GM21723 (cell line): ENCODE data around the gene CNRIP1.

Experiments used
- ATAC-seq: cut with Tn5 transposase; IDR thresholded peaks from one replicate; pipeline ENCODE4 v1.9.1; 2021; ENCODE audit warnings: mild to moderate bottlenecking, moderate library complexity; ENCODE audit not compliant: unreplicated experiment

The CNRIP1 gene

GRCh38 chr2:68293755-68294154, 26.0 kb downstream of the CNRIP1 start:
- no peak for ATAC-seq

- ATAC-seq: no peak
Measured at GRCh38 chr2:68293024-68293423, 26.7 kb downstream of the CNRIP1 start.

GRCh38 chr2:68292108-68292710, 27.5 kb downstream of the CNRIP1 start:
- peak; percentile 81 for ATAC-seq

GRCh38 chr2:68291314-68291713, 28.4 kb downstream of the CNRIP1 start:
- ATAC-seq: no peak

GRCh38 chr2:68290901-68291300, 28.8 kb downstream of the CNRIP1 start:
- no peak for ATAC-seq

GRCh38 chr2:68287580-68288441, 31.9 kb downstream of the CNRIP1 start:
- no peak for ATAC-seq

DNA sequence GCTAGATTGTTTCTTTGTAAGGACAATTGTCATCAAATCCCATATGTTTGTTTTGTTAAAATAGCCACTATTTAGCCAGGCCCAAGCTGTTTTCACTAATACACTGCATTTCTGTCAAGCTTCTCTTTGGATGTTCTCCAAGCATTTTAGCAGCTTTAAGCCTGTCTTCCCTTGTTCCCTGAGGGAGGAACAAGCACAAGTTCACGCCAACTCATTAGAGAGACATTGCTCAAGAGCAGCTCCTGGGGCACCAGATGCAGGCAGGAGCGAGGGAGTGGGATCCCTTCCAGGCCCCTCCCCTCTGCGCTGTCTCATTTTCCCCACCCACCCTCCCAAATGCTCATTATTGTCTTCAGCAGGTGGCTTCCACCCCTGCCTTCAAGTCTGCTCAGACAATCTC, 34.9 kb downstream of the CNRIP1 start:
- no peak for ATAC-seq

GRCh38 chr2:68283419-68283812, 36.3 kb downstream of the CNRIP1 start:
- ATAC-seq: no peak

GRCh38 chr2:68282811-68283418, 36.8 kb downstream of the CNRIP1 start:
- no peak for ATAC-seq

- no peak for ATAC-seq
Measured at GRCh38 chr2:68280796-68281195, 39.0 kb downstream of the CNRIP1 start.

DNA sequence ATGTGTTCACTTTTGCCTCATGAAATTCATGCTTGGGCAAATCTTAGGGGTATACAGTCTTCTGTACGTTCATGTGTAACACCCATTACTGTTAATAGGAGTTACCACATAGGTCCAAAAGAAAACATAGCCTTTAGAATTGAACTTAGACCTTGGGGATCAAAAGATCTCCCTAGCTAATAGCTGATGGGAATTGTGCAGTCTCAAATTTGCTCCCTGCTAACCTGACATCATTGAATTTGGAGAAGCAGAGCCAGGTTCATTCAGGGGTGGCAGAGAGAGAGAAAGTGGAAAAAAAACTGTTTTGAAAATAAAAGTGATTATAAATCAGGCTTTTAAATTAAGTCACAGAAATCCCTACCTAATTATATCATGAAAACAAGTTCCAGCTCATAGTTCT, 39.4 kb downstream of the CNRIP1 start:
- ATAC-seq: no peak

DNA sequence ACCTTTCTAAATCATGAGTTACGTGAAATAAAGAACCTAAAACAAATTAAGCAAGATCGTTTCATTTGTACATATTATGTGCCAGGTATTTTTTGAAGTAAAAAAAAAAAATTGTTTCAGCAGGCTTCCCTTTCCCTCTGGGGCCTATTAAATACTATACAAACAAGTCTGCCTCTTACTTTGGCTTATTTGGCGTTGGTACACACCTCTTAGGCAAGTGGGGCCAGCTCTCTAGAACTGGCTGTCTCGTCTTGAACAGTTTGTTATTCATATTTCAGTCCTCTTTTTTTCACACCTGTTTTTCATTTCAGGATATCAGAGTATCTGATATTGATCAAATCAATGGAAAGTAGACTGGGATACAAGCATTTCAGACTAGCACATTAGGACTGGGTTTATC, 40.1 kb downstream of the CNRIP1 start:
- ATAC-seq: no peak

- ATAC-seq: no peak
Measured at GRCh38 chr2:68278169-68278568, 41.6 kb downstream of the CNRIP1 start.

DNA sequence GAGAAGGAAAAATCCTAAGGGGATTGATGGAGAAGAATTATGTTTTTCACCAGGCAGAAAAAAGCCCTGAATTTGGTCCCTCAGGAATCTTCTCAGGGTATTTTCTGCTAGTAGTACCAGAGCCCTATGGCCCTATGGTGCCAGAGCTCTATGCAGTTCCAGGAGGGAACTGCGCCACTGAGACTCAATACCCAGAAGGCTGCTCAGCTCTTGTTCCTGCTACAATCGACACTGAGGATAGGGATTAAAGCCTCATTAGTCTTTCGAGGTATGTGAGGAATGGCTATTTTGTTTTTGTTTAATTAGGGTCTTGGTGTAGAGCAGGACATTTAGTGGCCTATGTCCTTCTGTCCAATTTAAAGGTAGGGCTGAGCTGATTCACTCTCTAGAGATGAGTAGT, 45.7 kb downstream of the CNRIP1 start:
- no peak for ATAC-seq

DNA sequence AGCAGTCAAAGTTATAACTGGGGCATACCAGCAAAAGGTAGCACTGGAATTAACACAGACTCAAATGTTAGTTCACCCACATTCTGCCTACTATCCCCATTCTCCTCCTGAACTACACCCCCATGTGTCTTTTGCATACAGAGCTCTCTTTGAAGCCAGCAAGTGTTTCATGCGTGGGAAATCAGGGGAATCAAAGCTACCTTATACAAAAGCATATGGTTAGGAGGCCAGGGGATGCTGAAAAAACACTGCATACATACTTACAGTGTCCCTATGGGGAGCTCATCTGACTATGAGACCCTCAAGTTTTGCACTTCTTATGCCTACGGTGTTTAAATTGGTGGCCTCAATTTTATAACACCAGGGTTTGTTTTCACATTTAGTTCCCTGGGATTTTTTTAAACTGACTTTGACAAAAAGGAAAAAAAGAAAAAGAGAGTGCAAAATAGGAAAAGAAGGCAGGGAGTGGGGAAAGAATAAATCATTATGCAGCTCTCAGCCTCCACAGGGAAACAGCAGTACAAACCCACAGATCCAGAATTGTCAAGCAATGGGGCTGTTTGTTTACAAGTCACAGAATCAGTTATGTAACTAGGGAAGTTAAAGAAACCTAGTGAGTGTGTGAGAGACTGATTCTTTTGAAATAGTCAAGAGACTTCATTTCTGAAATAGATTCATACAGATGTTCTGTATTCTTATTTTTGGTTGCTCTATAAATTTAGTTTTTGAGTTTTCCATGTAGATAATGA, 47.3 kb downstream of the CNRIP1 start:
- no peak for ATAC-seq

DNA sequence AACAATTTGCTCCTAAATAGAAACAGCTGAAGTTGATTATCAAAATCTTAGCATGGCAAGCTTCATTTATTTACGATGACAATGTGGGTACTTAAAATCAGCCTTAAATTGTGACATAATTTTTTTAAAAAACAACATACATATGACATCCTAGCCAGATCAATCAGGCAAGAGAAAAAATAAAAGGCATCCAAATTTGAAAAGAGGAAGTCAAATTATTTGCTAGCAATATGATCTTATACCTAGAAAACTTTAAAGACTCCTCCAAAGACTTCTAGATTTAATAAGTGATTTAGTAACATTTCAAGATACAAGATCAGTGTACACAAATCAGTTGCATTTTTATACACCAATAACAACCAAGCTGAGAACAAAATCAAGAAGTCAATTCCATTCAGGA, 53.1 kb downstream of the CNRIP1 start:
- no peak for ATAC-seq

DNA sequence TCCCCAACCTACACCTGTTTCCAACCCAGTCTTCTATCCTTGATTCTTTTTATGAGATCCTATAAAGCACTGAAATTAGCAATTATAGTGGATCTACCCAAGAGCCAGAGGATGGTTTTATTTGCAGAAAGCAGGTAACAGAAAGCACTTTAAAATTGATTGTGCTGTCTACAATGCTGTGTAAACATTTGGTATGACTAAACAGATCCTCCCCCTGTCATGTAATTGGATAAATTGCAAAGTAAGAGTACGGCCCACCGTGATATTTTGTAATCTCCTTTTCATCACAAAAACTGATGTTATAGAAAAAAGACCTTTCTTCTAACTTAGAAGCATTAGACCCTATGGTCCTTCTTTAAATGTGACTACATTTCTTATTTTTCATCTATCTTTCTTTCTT, 56.1 kb downstream of the CNRIP1 start:
- ATAC-seq: no peak

GRCh38 chr2:68258851-68259250, 60.9 kb downstream of the CNRIP1 start:
- ATAC-seq: no peak

DNA sequence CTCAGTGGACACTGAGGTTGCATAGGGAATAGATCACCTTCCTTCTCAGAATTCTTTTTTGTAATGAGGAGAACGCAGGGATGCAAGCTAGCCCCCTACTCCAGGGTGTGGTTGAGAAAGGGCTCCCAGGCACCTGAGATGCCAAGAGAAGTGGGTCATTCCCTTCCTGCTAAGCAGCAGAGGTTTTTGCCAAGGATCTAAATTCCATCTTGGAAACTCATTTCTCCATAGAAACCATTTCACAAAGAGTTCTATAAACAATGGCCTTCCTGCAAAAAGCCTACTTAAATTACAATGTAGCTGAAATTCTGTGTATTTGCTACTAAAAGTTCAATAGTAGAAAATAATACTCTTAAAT, 63.7 kb downstream of the CNRIP1 start:
- no peak for ATAC-seq

DNA sequence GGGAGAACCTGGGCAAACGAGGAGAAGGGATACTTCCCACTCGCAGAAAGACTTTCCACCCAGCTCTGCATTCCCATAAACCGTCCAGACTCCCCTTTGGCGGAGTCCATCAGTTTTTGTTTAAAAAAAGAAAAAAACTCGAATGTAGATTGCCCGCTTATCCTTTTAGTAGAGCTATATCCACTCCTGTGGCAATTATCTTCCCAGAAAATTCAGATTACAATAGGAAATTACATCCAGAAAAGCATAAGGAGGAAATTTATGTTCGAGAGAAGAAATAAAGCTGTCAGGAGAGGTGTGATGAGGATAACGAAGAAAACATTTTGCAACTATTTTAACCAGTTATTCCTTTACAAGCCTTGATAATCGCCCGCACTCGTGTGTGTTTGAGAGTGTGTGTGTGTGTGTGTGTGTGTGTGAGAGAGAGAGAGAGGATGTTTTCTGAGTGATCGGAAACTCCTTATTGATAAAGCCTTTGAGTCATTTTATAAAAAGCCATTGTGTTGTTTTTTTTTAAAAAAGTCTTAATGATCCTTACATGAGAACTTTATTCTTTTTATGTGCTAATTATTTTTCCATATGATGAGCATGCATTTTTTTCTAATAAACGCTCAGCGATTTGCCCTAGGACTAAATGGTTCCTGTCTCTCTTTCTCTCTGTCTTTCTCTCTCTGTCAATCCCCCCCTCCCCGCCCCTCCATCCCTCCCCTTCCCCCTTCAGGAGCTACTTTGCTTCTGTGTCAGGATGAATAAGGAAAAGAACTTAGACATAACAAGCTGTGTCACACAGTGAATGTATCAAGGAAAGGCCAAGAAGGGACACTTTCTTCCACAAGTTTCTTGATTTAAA, 66.3 kb downstream of the CNRIP1 start:
- ATAC-seq: no peak
